Fibroblast of the aortic adventitia (primary cell): Measurements from ENCODE around the gene ALKBH6. TPM values are rescaled to one million over a fixed set of nuclear protein-coding genes. Genes with fewer than 3 reads are reported as not detected.

Source experiments
- DNase-seq: peaks from one replicate; pipeline ENCODE4 v3.0.0-alpha.2; 2010; ENCODE audit warnings: low read depth
- H3K4me3 ChIP-seq: 2 replicates; pipeline ENCODE4 v1.5.1; 2011; ENCODE audit warnings: low read depth, mild to moderate bottlenecking, control low read depth, low read length, moderate library complexity
- CTCF ChIP-seq: IDR thresholded peaks from 2 replicates; pipeline ENCODE4 v1.5.1; 2011; ENCODE audit warnings: mild to moderate bottlenecking, low read length, control low read depth, inconsistent platforms; ENCODE audit not compliant: insufficient read depth
- total RNA-seq: library from RNA; depleted of rRNA; stranded (reverse); fragments of >200 nt; gene quantifications from 2 replicates; pipeline ENCODE4 v1.2.3, GENCODE V29; 2012; ENCODE audit warnings: low replicate concordance

ALKBH6 gene
- total RNA-seq, 1 donor = 15.5 TPM

GRCh38 chr19:36006955-36007354 is 7.1 kb downstream of the ALKBH6 start:
- DNase-seq = no peak
- H3K4me3 ChIP-seq = no peak overlapping the region
- TF ChIP-seq CTCF = no peak

DNA sequence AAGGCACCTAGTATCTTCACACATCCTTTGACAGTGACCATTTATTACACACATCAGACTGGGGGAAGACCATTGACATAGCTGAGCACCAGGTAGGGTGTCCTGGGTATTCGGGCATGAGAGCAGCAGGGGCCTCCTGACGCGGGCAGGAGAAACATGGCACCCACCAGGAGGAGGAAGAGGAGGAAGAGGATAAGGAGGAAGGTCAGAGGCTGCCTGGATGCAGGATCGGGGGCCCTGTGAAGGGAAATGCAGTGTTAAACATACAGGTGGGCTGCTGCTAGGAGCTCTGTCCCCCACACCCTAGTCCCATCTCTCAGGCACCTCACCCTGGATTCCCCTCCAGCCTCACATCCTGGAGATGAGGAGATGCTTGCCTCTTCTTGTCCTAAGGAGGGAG is 10.7 kb downstream of the ALKBH6 start:
- no peak for TF ChIP-seq CTCF
- DNase-seq = no peak
- no peak overlapping the region for H3K4me3 ChIP-seq

GRCh38 chr19:36001605-36002004 is 12.4 kb downstream of the ALKBH6 start:
- no peak for TF ChIP-seq CTCF
- no peak overlapping the region for H3K4me3 ChIP-seq
- no peak for DNase-seq

- no peak for TF ChIP-seq CTCF
- no peak overlapping the region for H3K4me3 ChIP-seq
- DNase-seq = no peak
Measured at GRCh38 chr19:35996777-35997176, 17.2 kb downstream of the ALKBH6 start.

DNA sequence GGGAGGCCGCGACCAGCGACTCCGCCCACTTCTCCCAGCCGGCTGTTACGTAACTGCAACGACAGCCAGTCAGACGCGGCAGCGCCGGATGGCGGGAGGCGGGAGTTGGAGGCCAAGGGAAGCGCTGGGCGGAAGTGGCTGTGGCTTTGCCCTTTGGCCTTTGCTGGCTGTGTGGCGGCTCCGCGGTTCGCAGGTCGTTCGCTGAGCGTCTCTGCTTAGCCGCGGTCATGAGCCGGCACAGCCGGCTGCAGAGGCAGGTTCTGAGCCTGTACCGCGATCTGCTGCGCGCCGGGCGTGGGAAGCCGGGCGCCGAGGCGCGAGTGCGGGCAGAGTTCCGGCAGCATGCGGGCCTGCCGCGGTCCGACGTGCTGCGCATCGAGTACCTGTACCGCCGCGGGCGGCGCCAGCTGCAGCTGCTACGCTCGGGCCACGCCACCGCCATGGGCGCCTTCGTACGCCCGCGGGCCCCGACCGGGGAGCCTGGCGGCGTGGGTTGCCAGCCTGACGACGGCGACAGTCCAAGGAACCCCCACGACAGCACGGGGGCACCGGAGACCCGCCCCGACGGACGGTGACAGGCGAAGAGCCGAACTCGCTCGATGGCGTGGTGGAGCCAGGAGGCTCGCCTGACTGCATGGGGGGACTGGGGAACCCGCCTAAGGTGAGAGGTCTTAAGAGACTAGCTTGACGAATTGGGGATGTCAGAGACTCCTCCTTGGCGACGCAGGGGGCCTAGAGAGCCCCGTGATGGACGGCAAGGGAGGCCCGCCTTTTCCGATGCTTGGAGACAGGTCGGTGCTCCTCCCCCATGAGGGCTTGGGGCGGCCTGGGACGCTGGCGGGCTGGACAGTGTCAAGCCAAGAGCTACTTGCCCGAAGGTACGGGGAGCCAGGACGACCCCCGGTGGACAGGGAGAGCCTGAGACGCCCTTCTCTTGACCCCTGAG is 18.7 kb downstream of the ALKBH6 start, which contains the start of gene SDHAF1:
TSS of gene SDHAF1 (plus strand) at position 141 of the 946 bp plus-strand sequence. CDS start at position 228, 87 bp downstream.
- DNase-seq = peak; percentile 89
- no peak for TF ChIP-seq CTCF
- H3K4me3 ChIP-seq = peak within 1 kb of the TSS; percentile 94

GRCh38 chr19:35993923-35994598 is 20.0 kb downstream of the ALKBH6 start:
- DNase-seq = no peak
- peak overlapping the region; percentile 94 for H3K4me3 ChIP-seq
- peak; percentile 19 for TF ChIP-seq CTCF
